HepG2 (cell line): ENCODE results near the gene GPC6. TPM values are rescaled to one million over a fixed set of nuclear protein-coding genes. Genes with fewer than 3 reads are reported as not detected.

Experiments
- ATAC-seq: fragments of 200-7000 bp; cut with Tn5 transposase; 3 replicates; pipeline ENCODE4 v1.9.1; 2020; ENCODE audit warnings: mild to moderate bottlenecking, moderate library complexity
- BruUV-seq: library from RNA; stranded (reverse); fragments of 400-500 nt; replicated peaks from 2 replicates; lab custom pipeline; 2021; lab: Mats Ljungman, UMichigan
- CTCF ChIA-PET: fragments of 300-600 bp; formaldehyde crosslinking; extraction: SDS; loops from one replicate; lab custom pipeline; 2021; ENCODE audit warnings: low total read pairs, inconsistent platforms, low intra/inter-chr PET ratio; lab: Yijun Ruan, JAX
- POLR2A ChIA-PET: fragments of 350-600 bp; sonication (Branson Sonifier 250); formaldehyde crosslinking; loops from one replicate; lab custom pipeline; 2020; ENCODE audit warnings: antibody characterized with exemption, inconsistent platforms; lab: Yijun Ruan, JAX
- DNase-seq: peaks from one replicate; pipeline ENCODE4 v3.0.0-alpha.2; 2015; ENCODE audit warnings: low spot score
- FAIRE-seq: peaks from 3 replicates; lab custom pipeline; 2011; peaks lifted over from hg19 to GRCh38; lab: Jason Lieb, UNC
- H2AFZ ChIP-seq: one replicate; pipeline ENCODE4 v1.6.1; 2011; ENCODE audit warnings: low read length, inconsistent platforms
- H3K27ac ChIP-seq: fragments of 300-600 bp; 3 replicates; pipeline ENCODE4 v1.8.0; 2011; ENCODE audit warnings: mixed run types, mild to moderate bottlenecking, mixed read lengths, low read length, inconsistent platforms; ENCODE audit not compliant: insufficient read depth; ENCODE audit errors: extremely low read length
- H3K27me3 ChIP-seq, 2 experiments: fragments of 200-600 bp in 1 of 2; 2 replicates in 1 of 2; 3 replicates in 1 of 2; pipeline versions ENCODE4 v1.6.0 to v1.8.0; 2011; ENCODE audit warnings: low read length in 2 of 2, mild to moderate bottlenecking in 2 of 2, moderate library complexity in 2 of 2, inconsistent platforms in 1 of 2; ENCODE audit not compliant: insufficient read depth in 2 of 2, control insufficient read depth in 1 of 2
- H3K36me3 ChIP-seq, 2 experiments: fragments of 200-600 bp in 1 of 2; replicated peaks in 1 of 2; 2 replicates in 1 of 2; 3 replicates in 1 of 2; pipeline versions ENCODE4 v1.5.1 to v1.8.0; 2011; ENCODE audit warnings: low read length in 2 of 2, inconsistent platforms in 1 of 2; ENCODE audit not compliant: insufficient read depth in 2 of 2, control insufficient read depth in 1 of 2
- H3K4me1 ChIP-seq: 2 replicates; pipeline ENCODE4 v1.5.1; 2012; ENCODE audit warnings: low read length, inconsistent platforms; ENCODE audit not compliant: insufficient read depth
- H3K4me2 ChIP-seq: 2 replicates; pipeline ENCODE4 v1.6.0; 2011; ENCODE audit warnings: low read depth, low read length, inconsistent platforms
- H3K4me3 ChIP-seq, 3 experiments: fragments of 200-600 bp in 1 of 3; sonication (generic), shearing (Covaris generic) in 1 of 3; replicated peaks in 1 of 3; 2 replicates each; pipeline ENCODE4 v1.5.1; 2011 to 2016; ENCODE audit warnings: low read length in 3 of 3, inconsistent platforms in 2 of 3, low read depth in 2 of 3, mild to moderate bottlenecking in 2 of 3, control low read depth in 1 of 3, mixed read lengths in 1 of 3; ENCODE audit not compliant: insufficient read depth in 1 of 3
- H3K79me2 ChIP-seq: one replicate; pipeline ENCODE4 v1.6.1; 2011; ENCODE audit warnings: low read length, inconsistent platforms; ENCODE audit not compliant: insufficient read depth
- H3K9ac ChIP-seq: 2 replicates; pipeline ENCODE4 v1.6.0; 2011; ENCODE audit warnings: mild to moderate bottlenecking, low read depth, low read length, inconsistent platforms; ENCODE audit not compliant: insufficient read depth
- H3K9me3 ChIP-seq: 2 replicates; pipeline ENCODE4 v1.5.1; 2012; ENCODE audit warnings: mild to moderate bottlenecking, low read length
- H4K20me1 ChIP-seq: 2 replicates; pipeline ENCODE4 v1.6.0; 2011; ENCODE audit warnings: inconsistent platforms, mild to moderate bottlenecking, low read length, moderate library complexity; ENCODE audit not compliant: insufficient read depth
- AKAP8 ChIP-seq: sonication (generic); formaldehyde crosslinking; IDR thresholded peaks from 2 replicates; pipeline ENCODE4 v1.5.1; 2020; ENCODE audit warnings: mild to moderate bottlenecking, missing genetic modification reagents
- ASH2L ChIP-seq: fragments of 300-600, 200-600 bp; sonication (generic); IDR thresholded peaks from 2 replicates; pipeline ENCODE4 v1.7.0; 2017; ENCODE audit warnings: low read depth, mild to moderate bottlenecking, moderate library complexity, mixed read lengths, low read length; ENCODE audit not compliant: insufficient read length
- ATAD3A ChIP-seq: sonication (generic); formaldehyde crosslinking; IDR thresholded peaks from 2 replicates; pipeline ENCODE4 v1.4.0; 2020; ENCODE audit warnings: missing genetic modification reagents
- DZIP1 ChIP-seq: sonication (generic); formaldehyde crosslinking; IDR thresholded peaks from 2 replicates; pipeline ENCODE4 v1.5.0; 2020; ENCODE audit warnings: mild to moderate bottlenecking, missing genetic modification reagents
- ELF3 ChIP-seq: IDR thresholded peaks from 2 replicates; pipeline ENCODE4 v1.6.1; 2016; ENCODE audit warnings: missing genetic modification reagents, missing compliant biosample characterization
- GABPB1 ChIP-seq: IDR thresholded peaks from 2 replicates; pipeline ENCODE4 v1.6.1; 2016; ENCODE audit warnings: mild to moderate bottlenecking, missing genetic modification reagents, moderate library complexity, missing compliant biosample characterization
- HCFC1 ChIP-seq: fragments of 150-350 bp; IDR thresholded peaks from 2 replicates; pipeline ENCODE4 v1.6.1; 2014; ENCODE audit warnings: low read depth, low read length
- SKI ChIP-seq: fragments of 450-650 bp; IDR thresholded peaks from one replicate; pipeline ENCODE4 v1.6.1; 2018; ENCODE audit warnings: mild to moderate bottlenecking; ENCODE audit not compliant: partially characterized antibody
- TBP ChIP-seq: sonication (generic); formaldehyde crosslinking; IDR thresholded peaks from 2 replicates; pipeline ENCODE4 v1.5.0; 2020; ENCODE audit warnings: missing genetic modification reagents
- TEAD2 ChIP-seq: sonication (generic); formaldehyde crosslinking; IDR thresholded peaks from 2 replicates; pipeline ENCODE4 v1.9.0; 2021; ENCODE audit warnings: missing genetic modification reagents
- XBP1 ChIP-seq: sonication (generic); formaldehyde crosslinking; IDR thresholded peaks from 2 replicates; pipeline ENCODE4 v1.5.0; 2020; ENCODE audit warnings: missing genetic modification reagents
- ZBTB7A ChIP-seq: sonication (generic); formaldehyde crosslinking; IDR thresholded peaks from 2 replicates; pipeline ENCODE4 v1.8.0; 2022; ENCODE audit warnings: mild to moderate bottlenecking, missing genetic modification reagents
- ZEB1 ChIP-seq: IDR thresholded peaks from 2 replicates; pipeline ENCODE4 v1.6.1; 2012; ENCODE audit warnings: mild to moderate bottlenecking, low read depth, inconsistent platforms; ENCODE audit not compliant: insufficient replicate concordance
- ZNF3 ChIP-seq: IDR thresholded peaks from 2 replicates; pipeline ENCODE4 v1.7.0; 2017; ENCODE audit warnings: inconsistent platforms
- ZNF550 ChIP-seq: sonication (generic); formaldehyde crosslinking; IDR thresholded peaks from 2 replicates; pipeline ENCODE4 v1.4.0; 2020; ENCODE audit warnings: mild to moderate bottlenecking, missing genetic modification reagents, borderline replicate concordance
- ZNF780A ChIP-seq: sonication (generic); formaldehyde crosslinking; IDR thresholded peaks from 2 replicates; pipeline ENCODE4 v1.8.0; 2022; ENCODE audit warnings: mild to moderate bottlenecking, missing genetic modification reagents, moderate library complexity
- ZNF781 ChIP-seq: sonication (generic); formaldehyde crosslinking; IDR thresholded peaks from 2 replicates; pipeline ENCODE4 v1.5.1; 2020; ENCODE audit warnings: borderline replicate concordance, mild to moderate bottlenecking, missing genetic modification reagents; ENCODE audit errors: not compliant biosample characterization
- ZNF891 ChIP-seq: sonication (generic); formaldehyde crosslinking; IDR thresholded peaks from 2 replicates; pipeline ENCODE4 v1.5.0; 2020; ENCODE audit warnings: mild to moderate bottlenecking, missing genetic modification reagents
- WGBS: methylation state at CpG from one replicate; pipeline ENCODE4 v1.1.6; 2017; ENCODE audit warnings: low lambda C conversion rate; 5-methylcytosine and 5-hydroxymethylcytosine counted together
- in situ Hi-C: cut with HindIII; loops from 2 replicates; pipeline ENCODE4 v1.10.0; 2017; ENCODE audit warnings: low pct_unique_long_range_greater_than_20kb; ENCODE audit not compliant: extremely low pct_ligation_motif_present
- intact Hi-C: fragments of 100-400 bp; cut with micrococcal nuclease; formaldehyde crosslinking; loops from one replicate; pipeline ENCODE4 v1.10.0; 2022; ENCODE audit not compliant: unreplicated experiment
- polyA plus RNA-seq, 8 experiments: library from polyadenylated mRNA; depleted of rRNA in 3 of 8; stranded (reverse) in 7 of 8; unstranded in 1 of 8; fragments of >200 nt; fragmentation: Illumina TruSeq in 4 of 8; extraction: Trizol in 4 of 8; gene quantifications; 2 replicates each; pipeline versions ENCODE4 v1.2.1 to v1.2.3, GENCODE V29; 2011 to 2016; ENCODE audit warnings: low read depth in 4 of 8, missing spikeins in 1 of 8, mixed read lengths in 1 of 8; ENCODE audit not compliant: insufficient read depth in 1 of 8
- total RNA-seq, 5 experiments: library from RNA; depleted of rRNA; stranded (reverse); fragments of >200 nt; fragmentation: Illumina TruSeq; extraction: Trizol; gene quantifications; 2 replicates each; pipeline ENCODE4 v1.2.3, GENCODE V29; 2016; ENCODE audit warnings: low read depth in 1 of 5
- TF ChIP-seq, protein P1 (sequence below): sonication (generic); formaldehyde crosslinking; IDR thresholded peaks from 2 replicates; pipeline ENCODE4 v1.8.1; 2023; ENCODE audit warnings: mild to moderate bottlenecking, missing genetic modification reagents

GPC6 gene
- total and polyA plus RNA-seq, 2 of the 13 experiments (the other 11 are each of a cell fraction or from before 2014, with no cell fraction given), result 24.5 to 33.9 TPM

- Histone ChIP-seq H3K9me3 (peaks cover 22% of the 10 kb centered on the region; the same call in 1 of the 2 replicates), H3K4me2 (no peak overlapping the region), H3K36me3 (no peaks in the 10 kb centered on the region), H3K79me2 (no peaks in the 10 kb centered on the region), H2AFZ (no peak overlapping the region), H3K27ac (no peak overlapping the region), H3K4me3 (no peak overlapping the region), H4K20me1 (no peaks in the 10 kb centered on the region), H3K4me1 (no peaks in the 10 kb centered on the region), H3K9ac (no peak overlapping the region), H3K27me3 (no peaks in the 10 kb centered on the region; a peak in 1 of 5 replicates)
- intact Hi-C loops (no loop called here), in situ Hi-C loops (no loop called here)
- POLR2A ChIA-PET, result no interaction called here
- DNase-seq (no peak), ATAC-seq (no peak), FAIRE-seq (no peak)
- BruUV-seq, result no TSS peak
- CTCF ChIA-PET, result no interaction called here
- no peak for TF ChIP-seq ASH2L
- no peak for TF ChIP-seq AKAP8 (CRISPR knock-in tag)
- TF ChIP-seq ZNF550 (CRISPR knock-in tag), result no peak
- TF ChIP-seq, protein P1, sequence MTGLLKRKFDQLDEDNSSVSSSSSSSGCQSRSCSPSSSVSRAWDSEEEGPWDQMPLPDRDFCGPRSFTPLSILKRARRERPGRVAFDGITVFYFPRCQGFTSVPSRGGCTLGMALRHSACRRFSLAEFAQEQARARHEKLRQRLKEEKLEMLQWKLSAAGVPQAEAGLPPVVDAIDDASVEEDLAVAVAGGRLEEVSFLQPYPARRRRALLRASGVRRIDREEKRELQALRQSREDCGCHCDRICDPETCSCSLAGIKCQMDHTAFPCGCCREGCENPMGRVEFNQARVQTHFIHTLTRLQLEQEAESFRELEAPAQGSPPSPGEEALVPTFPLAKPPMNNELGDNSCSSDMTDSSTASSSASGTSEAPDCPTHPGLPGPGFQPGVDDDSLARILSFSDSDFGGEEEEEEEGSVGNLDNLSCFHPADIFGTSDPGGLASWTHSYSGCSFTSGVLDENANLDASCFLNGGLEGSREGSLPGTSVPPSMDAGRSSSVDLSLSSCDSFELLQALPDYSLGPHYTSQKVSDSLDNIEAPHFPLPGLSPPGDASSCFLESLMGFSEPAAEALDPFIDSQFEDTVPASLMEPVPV, result no peak
- no peak for TF ChIP-seq DZIP1 (CRISPR knock-in tag)
- no peak for TF ChIP-seq ATAD3A (CRISPR knock-in tag)
- TF ChIP-seq GABPB1 (CRISPR knock-in tag), result no peak
- TF ChIP-seq ELF3 (CRISPR knock-in tag), result no peak
- TF ChIP-seq TEAD2 (CRISPR knock-in tag), result no peak
- no peak for TF ChIP-seq SKI
- no peak for TF ChIP-seq ZEB1
- TF ChIP-seq ZNF3 (CRISPR knock-in tag), result no peak
- TF ChIP-seq ZBTB7A (CRISPR knock-in tag), result no peak
- TF ChIP-seq TBP (CRISPR knock-in tag), result no peak
- no peak for TF ChIP-seq XBP1 (CRISPR knock-in tag)
- TF ChIP-seq HCFC1, result no peak
- TF ChIP-seq ZNF891 (CRISPR knock-in tag), result no peak
- TF ChIP-seq ZNF780A (CRISPR knock-in tag), result no peak
- no peak for TF ChIP-seq ZNF781
- 54% methylated on average over 2 of the region's 2 CpGs for WGBS
Measured at GRCh38 chr13:93190006-93190405, 36.6 kb upstream of the GPC6 start.
